ENCODE data around the gene FRMD4B. TPM values are rescaled to one million over a fixed set of nuclear protein-coding genes. Genes with fewer than 3 reads are reported as not detected.

FRMD4B gene
- total RNA-seq, 4 donors from 2014 or later = 39.5 to 71.0 (median 56.0) TPM

GRCh38 chr3:69197922-69198530 is 187.9 kb downstream of the FRMD4B start:
- no peak for DNase-seq (ENCODE audit: low spot score)
- TF ChIP-seq, protein P1, sequence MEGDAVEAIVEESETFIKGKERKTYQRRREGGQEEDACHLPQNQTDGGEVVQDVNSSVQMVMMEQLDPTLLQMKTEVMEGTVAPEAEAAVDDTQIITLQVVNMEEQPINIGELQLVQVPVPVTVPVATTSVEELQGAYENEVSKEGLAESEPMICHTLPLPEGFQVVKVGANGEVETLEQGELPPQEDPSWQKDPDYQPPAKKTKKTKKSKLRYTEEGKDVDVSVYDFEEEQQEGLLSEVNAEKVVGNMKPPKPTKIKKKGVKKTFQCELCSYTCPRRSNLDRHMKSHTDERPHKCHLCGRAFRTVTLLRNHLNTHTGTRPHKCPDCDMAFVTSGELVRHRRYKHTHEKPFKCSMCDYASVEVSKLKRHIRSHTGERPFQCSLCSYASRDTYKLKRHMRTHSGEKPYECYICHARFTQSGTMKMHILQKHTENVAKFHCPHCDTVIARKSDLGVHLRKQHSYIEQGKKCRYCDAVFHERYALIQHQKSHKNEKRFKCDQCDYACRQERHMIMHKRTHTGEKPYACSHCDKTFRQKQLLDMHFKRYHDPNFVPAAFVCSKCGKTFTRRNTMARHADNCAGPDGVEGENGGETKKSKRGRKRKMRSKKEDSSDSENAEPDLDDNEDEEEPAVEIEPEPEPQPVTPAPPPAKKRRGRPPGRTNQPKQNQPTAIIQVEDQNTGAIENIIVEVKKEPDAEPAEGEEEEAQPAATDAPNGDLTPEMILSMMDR (IDR thresholded peaks at IDR 0.05) = no peak
- no peak for ATAC-seq (ENCODE audit: low FRiP score)

DNA sequence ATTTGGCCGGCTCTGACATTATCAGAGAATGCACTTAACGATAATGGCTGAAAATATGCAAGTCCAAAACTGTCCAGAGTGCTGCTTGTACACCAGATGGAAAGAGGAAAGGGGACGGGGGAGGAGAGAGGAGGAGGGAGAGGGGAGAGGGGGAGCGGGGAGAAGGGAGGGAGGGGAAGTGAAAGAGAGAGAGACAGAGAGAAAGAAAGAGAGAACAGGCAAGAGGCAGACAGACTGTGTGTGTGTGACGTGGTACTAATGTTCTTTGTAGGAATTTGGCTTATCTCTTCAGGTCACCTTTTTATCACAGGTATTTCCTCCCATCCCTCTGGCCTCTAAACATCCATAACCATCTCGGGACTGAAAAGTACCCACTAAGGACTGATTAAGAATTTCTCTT is 188.4 kb downstream of the FRMD4B start:
- TF ChIP-seq, protein P1 (IDR thresholded peaks at IDR 0.05) = no peak
- DNase-seq (ENCODE audit: low spot score) (no peak), ATAC-seq (ENCODE audit: low FRiP score) (no peak)

DNA sequence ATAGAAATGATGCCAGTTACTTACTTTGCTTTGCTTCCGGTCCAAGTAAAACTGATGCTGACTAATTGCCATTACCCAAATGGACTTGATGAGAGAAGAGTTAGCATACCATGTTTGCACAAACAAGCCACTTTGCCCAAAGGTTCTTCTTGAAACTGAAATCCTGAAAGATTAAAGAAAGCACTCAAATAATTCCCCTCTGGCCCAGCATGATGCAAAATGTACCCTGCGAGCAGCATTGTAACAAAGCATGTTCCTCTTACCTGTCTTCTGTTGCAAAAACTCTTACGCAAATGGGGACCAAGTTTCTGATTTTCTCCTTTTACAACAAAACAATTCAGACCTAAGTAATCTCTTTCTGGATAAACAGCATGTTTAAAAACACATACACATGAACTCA is 189.0 kb downstream of the FRMD4B start:
- ATAC-seq (ENCODE audit: low FRiP score) (no peak), DNase-seq (ENCODE audit: low spot score) (no peak)
- TF ChIP-seq, protein P1 (IDR thresholded peaks at IDR 0.05) = no peak

DNA sequence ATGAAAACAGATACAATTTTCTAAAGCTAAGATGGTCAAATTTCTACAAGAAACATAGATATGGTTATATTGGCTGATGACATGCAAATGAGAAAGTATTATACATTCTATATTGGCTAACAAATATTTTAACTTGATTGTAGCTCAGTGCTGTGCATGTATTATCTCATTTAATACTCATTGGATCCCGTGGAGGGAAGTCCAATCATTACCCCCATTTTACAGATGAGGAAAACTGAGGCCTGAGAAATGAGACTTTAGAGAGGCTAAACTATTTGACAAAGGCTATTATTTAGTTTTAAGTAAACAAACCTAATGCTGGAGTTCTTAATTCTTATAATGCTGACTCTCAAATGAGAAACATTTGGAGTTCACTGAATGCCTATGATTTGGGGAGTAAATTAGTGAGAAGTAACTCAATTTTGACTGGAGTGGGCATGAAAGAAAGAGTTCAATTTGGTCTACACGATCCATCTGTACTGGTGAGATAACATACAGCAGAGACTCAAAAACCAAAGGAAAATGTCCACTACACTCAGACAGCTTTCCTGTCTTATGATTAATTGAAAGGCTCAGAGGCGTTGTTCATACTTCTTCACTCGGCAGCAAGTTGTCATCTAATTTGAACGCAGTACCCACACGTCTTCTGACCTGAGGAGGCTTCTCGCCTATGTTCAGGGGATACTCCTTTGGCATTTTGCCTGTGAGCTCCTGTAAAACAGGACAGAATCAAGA is 191.3 kb downstream of the FRMD4B start:
- no peak for ATAC-seq (ENCODE audit: low FRiP score)
- TF ChIP-seq, protein P1 (IDR thresholded peaks at IDR 0.05) = no peak
- no peak for DNase-seq (ENCODE audit: low spot score)

DNA sequence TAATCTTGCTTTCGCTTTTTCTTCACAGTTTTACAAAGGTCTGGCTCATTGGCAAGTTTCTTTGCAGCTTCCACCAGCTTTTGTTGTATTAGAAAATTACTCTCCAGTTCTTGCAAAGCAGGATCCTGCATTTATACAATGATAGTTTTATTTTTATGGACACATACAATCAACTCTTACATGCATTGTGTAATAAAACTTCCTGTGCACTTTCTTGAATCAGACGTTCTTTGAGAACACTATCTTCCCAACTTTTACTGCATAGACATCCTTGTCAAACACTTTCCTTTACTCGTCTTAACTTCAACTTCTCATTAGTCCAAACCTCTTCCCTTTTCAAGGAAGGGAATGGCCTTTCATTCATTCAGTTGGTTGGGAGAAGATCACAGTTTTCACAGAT is 192.1 kb downstream of the FRMD4B start:
- TF ChIP-seq, protein P1 (IDR thresholded peaks at IDR 0.05) = no peak
- DNase-seq (ENCODE audit: low spot score) (no peak), ATAC-seq (ENCODE audit: low FRiP score) (no peak)

GRCh38 chr3:69191516-69191915 is 194.4 kb downstream of the FRMD4B start:
- DNase-seq (ENCODE audit: low spot score) (no peak), ATAC-seq (ENCODE audit: low FRiP score) (no peak)
- TF ChIP-seq, protein P1 (IDR thresholded peaks at IDR 0.05) = no peak

DNA sequence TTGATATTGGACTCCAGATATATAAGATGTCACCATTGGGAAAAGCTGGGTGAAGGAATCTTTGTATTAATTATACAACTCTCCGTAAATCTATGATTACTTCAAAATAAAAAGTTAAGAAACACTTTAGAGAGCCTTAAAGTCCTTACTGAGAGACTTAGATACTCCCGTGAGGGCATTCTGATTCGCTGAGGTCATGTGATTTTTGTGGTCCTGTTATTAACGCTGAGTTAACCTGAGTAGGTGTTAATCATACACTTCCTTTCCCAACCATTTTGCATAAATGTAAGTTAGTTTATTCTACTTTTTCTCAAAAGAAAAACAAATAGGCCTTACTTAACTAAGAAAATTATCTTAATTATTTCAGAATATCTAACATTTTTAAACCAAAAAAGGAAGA is 196.4 kb downstream of the FRMD4B start:
- DNase-seq (ENCODE audit: low spot score) (no peak), ATAC-seq (ENCODE audit: low FRiP score) (no peak)
- TF ChIP-seq, protein P1 (IDR thresholded peaks at IDR 0.05) = no peak

All from omental fat pad (tissue), 4 donors.